HG03575 (cell line): Measurements from ENCODE around the gene ENTPD2.

Source experiments
- ATAC-seq: cut with Tn5 transposase; IDR thresholded peaks from one replicate; pipeline ENCODE4 v1.9.1; 2021; ENCODE audit not compliant: unreplicated experiment, insufficient number of reproducible peaks, low FRiP score; ENCODE audit errors: extremely low read depth

ENTPD2 gene

DNA sequence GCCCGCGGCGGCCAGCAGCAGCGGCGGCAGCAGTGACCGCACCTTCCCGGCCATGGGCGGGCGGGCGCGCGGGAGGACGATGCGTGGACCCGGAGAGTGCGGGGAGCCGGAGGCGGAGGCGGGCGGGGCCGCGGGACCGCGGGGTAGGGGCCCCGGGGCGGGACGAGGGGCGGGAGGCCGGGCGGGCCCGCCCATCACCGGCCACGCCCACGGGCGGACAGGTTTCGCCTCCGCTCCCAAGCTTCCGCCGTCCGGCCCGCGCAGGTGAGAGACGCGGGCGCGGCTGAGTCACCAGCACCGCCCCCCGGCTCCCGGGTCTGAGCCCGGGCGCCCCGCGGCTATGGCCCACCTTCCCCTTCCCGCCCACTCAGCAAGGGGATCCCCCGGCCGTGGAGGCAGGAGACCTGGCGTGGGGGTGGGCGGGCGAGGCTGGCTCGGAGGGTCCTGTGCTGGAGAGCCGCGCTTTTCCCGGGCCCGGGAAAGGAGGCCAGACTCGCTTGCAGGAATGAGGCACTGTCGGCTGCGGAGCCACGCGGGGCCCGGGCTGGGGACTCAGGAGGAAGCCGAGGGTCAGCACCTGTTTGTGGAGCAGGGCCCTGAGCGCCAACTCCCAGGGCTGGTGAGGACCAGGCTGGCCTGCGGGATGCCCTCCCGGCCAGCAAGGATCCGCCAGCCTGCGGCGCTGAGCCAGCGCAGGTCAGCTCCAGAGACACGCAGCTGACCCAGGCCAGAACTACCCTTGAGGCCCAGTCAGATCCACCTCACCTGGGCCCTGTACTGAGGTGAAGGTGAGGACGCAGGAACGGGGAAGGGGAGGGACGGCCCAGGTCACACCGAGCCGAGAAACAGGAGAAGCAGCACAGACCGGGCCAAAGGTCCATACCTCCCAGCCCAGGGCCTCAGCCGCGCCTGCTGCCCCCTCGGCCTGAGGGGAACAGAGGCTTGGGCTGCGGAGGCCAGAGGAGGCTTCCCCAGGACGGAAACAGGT lies at the start of gene ENTPD2:
Gene ENTPD2, minus strand, starts transcription at position 118 of the 988 bp plus-strand sequence. Its CDS starts 64 bp downstream, at position 54.
- ATAC-seq, result no peak

DNA sequence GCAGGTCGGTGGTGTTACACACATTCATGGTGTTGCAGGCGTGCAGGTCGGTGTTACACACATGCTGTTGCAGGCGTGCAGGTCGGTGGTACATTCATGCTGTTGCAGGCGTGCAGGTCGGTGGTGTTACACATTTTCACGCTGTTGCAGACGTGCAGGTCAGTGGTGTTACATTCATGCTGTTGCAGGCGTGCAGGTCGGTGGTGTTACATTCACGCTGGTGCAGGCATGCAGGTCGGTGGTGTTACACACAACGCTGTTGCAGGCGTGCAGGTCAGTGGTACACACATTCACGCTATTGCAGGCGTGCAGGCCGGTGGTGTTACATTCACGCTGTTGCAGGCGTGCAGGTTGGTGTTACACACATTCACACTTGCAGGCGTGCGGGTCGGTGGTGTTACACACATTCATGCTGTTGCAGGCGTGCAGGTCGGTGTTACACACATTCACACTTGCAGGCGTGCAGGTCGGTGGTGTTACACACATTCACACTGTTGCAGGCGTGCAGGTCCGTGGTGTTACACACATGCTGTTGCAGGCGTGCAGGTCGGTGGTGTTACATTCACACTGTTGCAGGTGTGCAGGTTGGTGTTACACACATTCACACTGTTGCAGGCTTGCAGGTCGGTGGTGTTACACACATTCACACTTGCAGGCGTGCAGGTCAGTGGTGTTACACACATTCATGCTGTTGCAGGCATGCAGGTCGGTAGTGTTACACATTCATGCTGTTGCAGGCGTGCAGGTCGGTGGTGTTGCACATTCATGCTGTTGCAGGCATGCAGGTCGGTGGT lies 49.5 kb upstream of the ENTPD2 start:
- no peak for ATAC-seq

DNA sequence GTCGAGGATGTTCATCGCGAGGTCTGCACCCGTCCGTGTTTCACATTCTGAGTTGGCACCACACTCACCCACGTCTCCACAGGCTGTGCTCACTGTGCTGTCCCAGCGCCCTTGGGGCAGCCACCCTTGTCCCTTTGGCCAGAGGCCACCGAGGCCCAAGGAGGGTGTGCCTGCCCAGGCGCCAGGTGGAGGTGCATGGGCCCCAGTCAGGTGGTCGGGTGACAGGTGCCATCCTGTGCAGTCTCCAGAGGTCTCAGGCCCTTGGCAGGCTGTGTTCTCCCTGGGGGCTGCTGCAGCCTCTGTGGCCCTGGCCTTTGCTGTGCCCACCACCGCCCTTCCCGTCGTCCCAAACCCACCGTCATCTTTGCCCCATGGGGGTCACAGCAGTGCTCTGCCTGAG lies 45.4 kb upstream of the ENTPD2 start:
- no peak for ATAC-seq

DNA sequence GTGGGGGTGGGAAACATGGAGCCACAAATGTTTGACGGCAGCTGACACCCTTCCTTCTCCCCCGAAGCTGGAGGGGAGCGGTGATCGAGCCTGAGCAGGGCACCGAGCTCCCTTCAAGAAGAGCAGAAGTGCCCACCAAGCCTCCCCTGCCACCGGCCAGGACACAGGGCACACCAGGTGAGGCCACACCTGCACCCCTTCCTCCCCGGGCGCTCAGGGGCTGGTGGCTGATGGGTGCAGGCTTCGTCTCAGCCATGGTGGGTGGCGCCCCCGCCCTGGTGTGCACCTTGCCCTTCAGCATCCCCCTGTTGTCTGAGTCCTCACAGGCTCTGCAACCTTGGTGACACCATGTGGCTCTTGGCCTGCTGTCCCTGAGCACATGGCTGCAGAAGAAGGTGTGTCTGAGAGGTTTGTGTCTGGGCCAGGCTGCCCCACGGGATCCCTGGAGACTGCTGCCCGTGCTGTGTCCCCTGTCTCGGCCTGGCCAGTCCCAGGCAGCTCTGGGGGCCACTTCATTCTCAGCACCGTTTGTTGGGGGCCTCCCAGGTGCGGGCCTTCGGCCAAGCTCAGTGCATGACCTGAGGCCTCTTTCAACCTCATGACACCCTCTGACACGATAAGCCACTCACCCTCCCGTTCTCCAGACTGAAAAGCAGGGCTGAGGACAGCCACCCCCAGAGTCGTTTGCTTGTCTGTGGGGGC lies 44.1 kb upstream of the ENTPD2 start:
- ATAC-seq, result no peak

DNA sequence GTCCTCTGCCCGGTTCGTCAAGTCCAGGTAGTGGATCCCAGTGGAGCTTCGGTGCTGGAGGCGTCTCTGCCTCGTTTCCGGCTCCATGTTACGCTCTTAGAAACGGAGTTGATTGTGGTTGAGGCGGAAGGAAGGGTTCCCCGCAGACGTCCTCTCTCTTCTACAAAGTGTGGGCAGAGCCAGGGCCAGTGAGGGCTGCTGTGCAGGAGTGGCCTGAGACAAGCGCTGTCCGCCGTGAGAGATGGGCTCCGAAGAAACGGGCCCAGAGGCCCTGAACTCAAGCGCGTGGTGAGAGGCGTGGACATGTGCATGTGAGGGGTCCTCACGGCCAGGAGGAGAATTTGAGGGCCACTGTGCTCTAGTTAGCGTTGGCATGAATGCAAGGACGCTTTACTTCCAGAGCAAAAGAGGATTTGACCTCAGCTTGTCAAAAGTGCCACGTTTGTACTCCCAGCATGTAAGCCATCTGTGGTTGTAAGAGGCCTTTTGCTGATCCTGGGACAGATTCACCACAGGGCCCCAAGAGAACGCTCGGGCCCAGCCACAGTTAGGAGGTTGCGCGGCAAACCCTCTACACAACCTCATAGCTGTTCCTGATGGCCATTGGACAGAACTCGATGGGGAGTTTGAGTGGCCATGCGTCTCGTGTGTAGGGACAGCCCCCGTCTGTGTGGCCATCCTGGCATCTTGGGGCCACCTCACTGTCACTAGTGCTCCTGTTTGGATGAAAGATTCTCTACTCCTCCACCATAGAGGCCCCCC lies 43.1 kb upstream of the ENTPD2 start:
- no peak for ATAC-seq

DNA sequence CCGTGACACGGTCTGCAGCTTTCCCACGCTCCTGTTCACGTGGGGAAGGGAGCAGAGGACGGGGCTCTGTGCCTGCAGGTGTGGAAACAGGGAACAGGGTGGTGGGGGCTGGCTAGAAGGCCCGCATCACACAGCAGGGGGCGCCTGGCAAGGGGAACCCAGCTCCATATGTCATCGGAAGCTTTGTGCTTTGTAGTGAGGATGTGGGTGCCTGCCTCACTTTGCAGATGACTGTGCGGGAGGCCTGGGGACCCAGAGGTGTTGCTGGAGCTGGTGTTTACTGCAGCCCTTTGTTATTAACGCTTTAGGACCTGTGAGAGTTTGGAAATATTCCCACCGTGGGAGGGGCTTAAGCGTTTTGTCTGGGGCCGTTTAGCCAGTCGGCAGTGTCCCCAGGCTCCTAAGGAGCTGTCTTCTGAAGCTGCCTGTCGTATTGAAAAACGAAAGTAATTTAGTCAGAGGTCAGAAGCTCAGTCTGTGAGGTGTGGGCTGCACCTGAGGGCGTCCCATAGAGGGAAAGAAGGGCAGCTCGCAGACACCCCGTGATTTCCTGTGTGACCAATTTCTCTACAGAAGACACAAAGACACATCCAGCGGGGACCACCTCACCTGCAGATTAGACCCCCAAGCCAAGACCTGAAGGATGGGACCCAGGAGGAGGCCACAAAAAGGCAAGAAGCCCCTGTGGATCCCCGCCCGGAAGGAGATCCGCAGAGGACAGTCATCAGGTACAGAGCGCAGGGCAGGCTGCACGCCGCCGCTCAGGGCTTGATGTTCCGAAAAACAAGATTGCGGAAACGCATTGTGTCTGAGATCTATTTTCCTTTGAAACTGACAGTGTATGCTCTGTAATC lies 42.0 kb upstream of the ENTPD2 start:
- ATAC-seq, result no peak

DNA sequence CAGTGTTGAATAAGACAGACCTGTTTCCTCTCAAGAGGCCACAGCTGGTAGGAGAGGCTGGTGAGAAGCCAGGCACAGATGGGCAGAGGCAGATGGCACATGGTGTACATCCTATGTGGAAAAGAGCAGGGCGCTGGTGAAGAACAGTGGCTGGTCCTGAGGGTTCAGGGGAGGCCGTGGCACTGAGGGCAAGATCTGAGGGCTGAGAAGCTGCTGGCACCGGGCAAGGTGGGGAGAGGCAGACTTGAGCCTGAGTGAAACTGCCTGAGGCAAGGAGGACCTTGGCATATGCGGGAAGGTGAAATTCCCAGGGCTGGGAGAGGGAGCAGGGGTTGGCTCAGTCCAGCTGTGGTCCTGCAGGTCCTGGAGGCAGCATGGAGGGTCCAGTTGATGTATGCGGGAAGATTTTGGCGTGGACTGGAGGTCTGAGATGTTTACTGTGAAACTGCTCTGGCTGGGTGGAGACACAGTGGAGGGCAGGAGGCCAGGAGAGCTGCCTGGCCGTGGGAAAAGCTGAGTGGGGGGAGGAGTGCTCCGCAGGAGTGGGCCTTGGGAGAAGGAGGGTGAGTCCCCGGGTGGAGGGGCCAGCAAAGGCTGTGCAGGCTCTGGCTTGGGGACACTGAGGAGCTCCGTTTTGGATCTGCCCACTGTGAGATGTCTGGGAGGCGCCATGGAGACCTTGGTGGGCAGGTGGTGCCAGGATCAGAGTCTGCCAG lies 35.5 kb upstream of the ENTPD2 start:
- ATAC-seq, result no peak

DNA sequence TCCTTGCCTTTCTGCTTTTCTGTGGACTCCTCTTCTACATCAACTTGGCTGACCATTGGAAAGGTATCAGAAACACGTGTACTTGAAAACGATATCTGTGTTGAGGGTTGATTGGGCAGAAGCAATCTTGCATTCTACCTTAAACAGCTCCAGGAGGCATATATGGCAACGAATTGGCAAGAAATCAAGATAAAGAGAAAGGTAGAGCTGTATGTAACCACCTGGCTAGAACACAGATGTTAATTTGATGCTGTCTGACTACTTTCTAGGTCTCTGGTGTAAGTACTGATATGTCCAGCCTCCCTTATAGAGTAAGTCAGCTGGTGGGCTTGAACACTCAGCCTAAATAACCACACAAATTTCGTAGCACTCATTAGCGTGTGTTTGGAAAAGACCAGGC lies 34.3 kb upstream of the ENTPD2 start:
- ATAC-seq, result no peak

DNA sequence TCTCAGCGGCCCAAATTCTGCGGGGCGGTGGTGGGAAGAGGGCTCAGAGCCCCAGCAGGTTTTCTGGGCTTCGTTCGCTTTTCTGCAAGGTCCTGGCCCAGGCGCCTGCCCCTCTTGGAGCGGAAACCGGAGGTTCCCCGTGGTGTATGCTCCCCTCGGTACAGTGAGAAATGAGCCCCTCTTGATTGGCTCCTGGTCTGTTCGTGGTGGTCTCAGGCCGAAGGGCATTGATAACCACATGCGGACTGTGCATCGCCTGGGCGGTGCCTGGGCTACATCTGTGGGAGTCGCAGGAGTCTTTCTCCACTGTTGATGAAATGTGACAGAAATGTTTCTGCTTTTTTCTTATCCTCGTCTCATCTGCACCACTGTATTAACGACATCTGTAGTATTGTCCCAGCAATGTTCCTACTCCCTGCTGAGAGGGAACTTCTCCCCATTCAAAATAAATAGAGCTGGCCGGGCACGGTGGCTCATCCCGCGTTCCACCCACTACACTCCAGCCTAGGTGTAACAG lies 33.6 kb upstream of the ENTPD2 start:
- ATAC-seq, result no peak

DNA sequence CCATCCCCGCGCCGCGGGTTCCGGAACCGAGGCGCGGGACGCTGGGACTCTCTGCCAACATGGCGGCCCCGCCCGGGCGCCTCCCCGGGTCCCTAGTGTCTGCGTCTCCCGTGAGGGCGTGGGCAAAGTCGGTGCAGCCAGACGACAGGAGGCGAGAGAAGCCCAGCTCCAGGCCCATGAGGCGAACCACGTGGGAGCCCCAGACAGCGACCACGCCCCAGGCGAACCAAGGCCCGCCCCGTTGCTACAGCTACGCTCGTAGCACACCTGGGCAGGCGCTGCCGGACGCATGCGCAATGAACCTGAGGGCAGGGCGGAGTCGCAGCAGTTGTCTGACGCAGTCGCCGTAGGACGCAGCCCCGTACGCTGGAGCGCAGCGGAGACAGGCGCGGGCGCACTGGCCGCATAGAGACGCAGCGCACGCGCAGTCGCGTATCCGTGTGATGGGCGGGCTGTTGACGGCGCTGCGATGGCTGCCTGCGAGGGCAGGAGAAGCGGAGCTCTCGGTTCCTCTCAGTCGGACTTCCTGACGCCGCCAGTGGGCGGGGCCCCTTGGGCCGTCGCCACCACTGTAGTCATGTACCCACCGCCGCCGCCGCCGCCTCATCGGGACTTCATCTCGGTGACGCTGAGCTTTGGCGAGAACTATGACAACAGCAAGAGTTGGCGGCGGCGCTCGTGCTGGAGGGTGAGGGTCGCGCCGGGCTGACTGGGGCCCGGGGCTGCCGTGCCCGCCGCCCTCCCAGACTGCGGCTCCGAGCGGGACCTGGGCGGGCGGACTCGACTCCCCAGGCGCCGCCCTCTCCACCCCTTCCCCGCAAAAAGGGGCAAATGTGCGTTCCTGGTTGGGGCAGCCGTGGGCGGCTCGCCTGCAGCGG lies 32.9 kb upstream of the ENTPD2 start, which contains the start of gene MAN1B1:
Gene MAN1B1, plus strand, starts transcription at position 455 of the 878 bp plus-strand sequence. Its CDS starts 15 bp downstream, at position 470.
- peak; percentile 42 for ATAC-seq

DNA sequence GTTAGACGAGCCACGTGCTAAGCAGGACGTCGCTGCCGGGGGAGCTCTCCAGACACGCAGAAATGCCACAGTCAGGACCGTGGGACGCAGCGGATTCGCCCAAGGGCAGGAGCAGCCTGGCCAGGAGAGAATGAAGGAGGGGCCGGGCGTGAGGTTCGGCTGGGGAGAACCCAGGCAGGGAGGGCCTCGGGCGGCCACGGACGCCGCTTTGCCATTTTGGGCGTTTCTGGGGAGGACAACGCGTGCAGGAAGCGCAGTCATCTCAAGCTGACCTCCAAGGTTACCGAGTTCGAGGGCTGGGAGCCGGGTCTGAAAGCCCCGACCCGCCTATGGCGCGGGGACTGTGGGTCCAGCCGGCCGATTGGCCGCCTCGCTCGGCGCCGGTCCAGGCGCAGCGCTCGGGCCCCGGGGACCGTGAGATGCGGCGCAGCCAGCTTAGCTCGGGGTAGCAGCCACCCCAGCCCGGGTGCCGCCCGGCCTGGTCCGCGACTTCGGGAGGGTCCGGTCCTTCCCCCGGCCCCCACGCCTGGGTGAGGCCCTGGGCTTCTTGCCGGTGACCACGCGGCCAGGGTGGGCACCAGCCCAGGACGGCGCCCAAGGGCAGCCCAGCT lies 32.2 kb upstream of the ENTPD2 start:
- ATAC-seq, result no peak

DNA sequence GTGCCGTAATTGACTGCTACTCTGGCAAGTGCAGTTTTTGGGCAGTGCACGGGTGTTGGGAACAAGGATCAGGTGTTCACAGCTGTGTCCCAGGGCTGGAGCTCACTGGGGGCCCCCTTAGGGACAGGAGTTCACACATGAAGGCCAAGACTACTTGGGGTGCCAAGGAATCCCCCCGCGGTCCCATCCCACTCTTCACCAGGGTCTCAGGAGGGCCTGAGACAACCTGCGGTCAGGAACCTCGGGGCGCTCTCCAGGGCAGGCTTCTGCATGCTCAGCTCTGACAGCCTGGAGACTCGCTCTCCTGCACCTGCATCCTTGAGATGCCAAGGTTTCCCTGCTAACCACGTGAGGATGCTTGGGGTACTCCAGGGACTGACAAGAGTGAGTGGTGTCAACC lies 30.7 kb upstream of the ENTPD2 start:
- ATAC-seq, result no peak

DNA sequence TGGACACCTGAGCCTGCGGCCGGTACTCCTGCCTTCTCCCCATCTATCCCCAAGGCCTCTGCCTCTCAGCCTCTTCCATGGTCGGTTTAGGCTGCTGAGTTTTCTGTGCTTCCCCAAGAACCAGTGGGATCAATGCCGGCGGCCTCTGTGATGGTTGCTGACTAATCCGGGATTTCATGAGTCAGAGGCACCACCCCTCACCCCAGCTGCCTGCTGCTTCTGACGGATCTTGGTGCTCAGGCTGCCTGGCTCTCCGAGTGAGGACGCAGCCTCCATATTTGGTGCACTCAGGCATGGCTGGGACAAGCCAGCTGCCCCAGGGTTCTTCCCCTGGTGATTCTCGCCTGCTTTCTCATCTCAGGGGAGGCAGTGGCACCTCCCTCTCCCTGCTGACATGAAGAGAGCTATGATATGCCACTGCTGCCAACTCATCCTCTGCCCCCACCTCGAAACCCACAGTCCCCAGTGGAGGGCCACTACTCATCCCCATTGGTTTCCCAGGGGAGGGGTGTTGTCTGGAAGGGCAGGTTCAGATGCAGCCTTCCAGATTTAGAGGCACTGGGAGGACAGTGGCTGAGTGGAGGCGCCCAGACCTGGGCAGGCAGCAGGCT lies 29.6 kb upstream of the ENTPD2 start:
- no peak for ATAC-seq

DNA sequence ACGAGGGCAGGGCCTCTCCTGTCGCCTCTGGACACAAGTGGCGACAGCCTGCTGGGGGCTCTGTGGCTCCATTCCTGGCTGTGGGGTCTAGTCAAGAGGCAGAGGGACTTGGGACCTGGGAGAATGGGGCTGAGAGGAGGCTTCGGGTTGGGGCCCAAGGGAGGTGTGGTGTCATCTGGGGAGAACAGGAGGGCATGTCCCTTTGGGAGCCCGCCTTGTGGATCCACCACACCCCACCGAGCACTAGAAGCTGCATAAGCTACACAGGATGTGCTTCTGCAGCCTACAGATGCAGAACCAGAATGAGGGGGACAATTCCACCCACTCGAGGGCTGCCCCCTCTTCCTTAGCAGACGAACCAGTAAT lies 29.0 kb upstream of the ENTPD2 start:
- ATAC-seq, result no peak

DNA sequence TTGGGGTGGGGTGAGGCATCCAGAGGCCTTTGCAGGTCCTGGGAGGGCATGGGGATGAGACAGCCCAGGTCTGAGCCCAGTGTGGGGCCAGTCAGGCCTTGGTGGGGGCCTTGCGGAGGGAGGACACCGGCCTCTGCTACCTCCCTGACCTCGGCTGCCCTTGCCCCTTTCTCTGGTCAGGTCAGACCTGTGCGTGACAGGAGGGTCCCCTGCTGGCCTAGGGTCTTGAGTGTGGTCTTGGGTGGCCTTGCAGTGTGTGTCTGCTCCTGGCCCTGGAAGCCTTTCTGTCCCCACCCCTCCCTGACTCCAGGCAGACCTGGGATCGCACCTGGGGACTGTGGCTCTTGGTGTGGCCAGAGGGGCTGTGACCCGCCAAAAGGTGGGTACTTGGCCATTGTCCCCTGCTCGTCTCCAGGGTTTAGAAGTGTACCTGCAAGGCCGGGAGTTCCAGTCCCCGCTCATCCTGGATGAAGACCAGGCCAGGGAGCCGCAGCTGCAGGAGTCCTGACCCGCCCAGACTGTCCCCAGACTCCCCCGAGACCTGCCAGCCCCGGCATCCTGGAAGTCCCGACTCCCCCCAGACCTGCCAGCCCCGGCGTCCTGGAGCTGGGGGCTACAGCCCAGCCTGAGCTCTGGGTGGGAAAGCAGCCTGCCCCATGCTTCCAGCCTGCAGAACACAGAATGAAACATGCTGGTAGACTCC lies 28.5 kb upstream of the ENTPD2 start:
- ATAC-seq, result no peak
